Adrenal gland (tissue), 12 donors: ENCODE results near the gene OPRL1. TPM values are rescaled to one million over a fixed set of nuclear protein-coding genes. Genes with fewer than 3 reads are reported as not detected.

Experiments used
- DNase-seq, 7 donors: peaks; one replicate each; pipeline ENCODE4 v3.0.0-alpha.2; 2019 to 2020
- H3K27ac ChIP-seq, 5 donors: fragments of 200-600 bp; sonication (generic) in 4 of 5; 1 replicate in 3 of 5; 2 replicates in 2 of 5; pipeline versions ENCODE4 v1.5.1 to v1.8.0; 2016 to 2020; ENCODE audit warnings: mild to moderate bottlenecking in 1 of 5
- H3K27me3 ChIP-seq: fragments of 200-600 bp; 2 replicates; pipeline ENCODE4 v1.8.0; 2021
- H3K36me3 ChIP-seq, 2 donors: fragments of 200-600 bp; replicated peaks in 1 of 2; 1 replicate in 1 of 2; 2 replicates in 1 of 2; pipeline versions ENCODE4 v1.5.1 to v1.8.0; 2018 to 2022
- H3K4me1 ChIP-seq, 2 donors: fragments of 200-600 bp; replicated peaks in 1 of 2; 1 replicate in 1 of 2; 2 replicates in 1 of 2; pipeline versions ENCODE4 v1.5.1 to v1.8.0; 2018 to 2021
- H3K4me3 ChIP-seq, 4 donors: fragments of 200-600 bp; sonication (generic) in 3 of 4; one replicate each; pipeline ENCODE4 v1.5.1; 2016 to 2018
- H3K9me3 ChIP-seq, 3 donors: fragments of 200-600 bp; sonication (generic) in 1 of 3; replicated peaks in 1 of 3; 1 replicate in 2 of 3; 2 replicates in 1 of 3; pipeline versions ENCODE4 v1.5.1 to v1.8.0; 2016 to 2021
- CTCF ChIP-seq, 6 experiments: fragments of 450-650 bp in 4 of 6; fragments of 200-600 bp in 2 of 6; sonication (generic) in 1 of 6; IDR thresholded peaks; 1 replicate in 5 of 6; 2 replicates in 1 of 6; pipeline versions ENCODE4 v1.5.1 to v1.8.0; 2016 to 2021; ENCODE audit warnings: antibody characterized with exemption in 6 of 6, mild to moderate bottlenecking in 2 of 6, moderate library complexity in 1 of 6
- POLR2A ChIP-seq, 2 donors: fragments of 450-650 bp; IDR thresholded peaks; one replicate each; pipeline ENCODE4 v1.6.1; 2017; ENCODE audit warnings: antibody characterized with exemption in 2 of 2, mild to moderate bottlenecking in 2 of 2, moderate library complexity in 1 of 2
- WGBS, 4 donors: extraction: QIAGEN DNeasy Blood & Tissue Kit in 2 of 4; methylation state at CpG; one replicate each; pipeline versions ENCODE4 v1.1.5 to v1.1.7; 2013 to 2017; 5-methylcytosine and 5-hydroxymethylcytosine counted together
- intact Hi-C, 2 donors: fragments of 100-400 bp; cut with DNase I; formaldehyde crosslinking; loops; one replicate each; pipeline versions ENCODE4 v1.14.1 to v1.15.0; 2022 to 2023
- microRNA-seq, 3 donors: library from miRNA; unstranded; fragments of <30 nt; microRNA quantifications; one replicate each; pipeline ENCODE4, GENCODE V29; 2017 to 2020
- polyA plus RNA-seq, 3 donors: library from polyadenylated mRNA; stranded (reverse); fragments of 200-250 nt in 2 of 3; fragments of 350-450 nt in 1 of 3; fragmentation: Illumina TruSeq in 1 of 3; extraction: RNeasy Lipid Tissue Mini Kit (QIAGEN cat#74804) in 1 of 3; gene quantifications; one replicate each; pipeline ENCODE4 v1.2.3, GENCODE V29; 2013 to 2014
- small RNA-seq, 2 donors: library from RNA; depleted of rRNA; stranded (forward); fragments of <200 nt; gene quantifications; one replicate each; pipeline ENCODE3, GENCODE V24; 2016
- total RNA-seq, 9 donors: library from RNA; depleted of rRNA in 4 of 9; stranded (reverse); fragments of >200 nt in 4 of 9; fragments of 120-200 nt in 1 of 9; fragmentation: NEBNext Ultra II Directional in 1 of 9; extraction: Animal tissue kit (Norgen Biotek cat#: 25700) in 1 of 9; gene quantifications; one replicate each; pipeline versions ENCODE4 v1.1.0 to v1.2.4, GENCODE V29; 2013 to 2023
- donor health status: healthy with polysubstance abuse.
- donor health status: Bipolar disorder and iron deficiency.
- donor health status: DM: yes; HTN: yes; CAD: no.
- donor health status: DM: no; HTN: no; CAD: no.
- donor health status: DM: no; HTN: no; CAD: no.
- donor health status: DM: yes; HTN: yes; CAD: no.

OPRL1 gene
- total and polyA plus RNA-seq, 12 donors, result 0.24 to 5.7 (median 2.2) TPM

- WGBS, 4 donors, result 89 to 97% (median 89%) methylated on average over 6 to 7 of the region's 7 CpGs
- Histone ChIP-seq H3K36me3 (no peaks in the 10 kb centered on the region), H3K4me3 (no peak overlapping the region), H3K9me3 (no peaks in the 10 kb centered on the region), H3K27me3 (no peaks in the 10 kb centered on the region), H3K4me1 (no peaks in the 10 kb centered on the region), H3K27ac (no peak overlapping the region)
- intact Hi-C loops, result no loop called here
- DNase-seq, result no peak
- TF ChIP-seq POLR2A (IDR thresholded peaks at IDR 0.05) (no peak), CTCF (IDR thresholded peaks at IDR 0.05) (no peak)
Observed at GRCh38 chr20:64149141-64149540, 69.3 kb downstream of the OPRL1 start.

GRCh38 chr20:64149809-64150560, 70.1 kb downstream of the OPRL1 start:
- TF ChIP-seq CTCF (IDR thresholded peaks at IDR 0.05) (no peak), POLR2A (IDR thresholded peaks at IDR 0.05) (no peak)
- H3K9me3 ChIP-seq, result no peaks in the 10 kb centered on the region
- no peaks in the 10 kb centered on the region for H3K4me1 ChIP-seq
- H3K36me3 ChIP-seq, result no peaks in the 10 kb centered on the region
- DNase-seq, result no peak
- H3K27ac ChIP-seq, result no peak overlapping the region
- intact Hi-C loops, result no loop called here
- WGBS, 4 donors, result 88 to 94% (median 91%) methylated on average over 26 of the region's 26 CpGs
- no peaks in the 10 kb centered on the region for H3K27me3 ChIP-seq
- H3K4me3 ChIP-seq, result no peak overlapping the region

Small RNA genes within 50 kb of the gene (microRNA-seq; reads per million reads assigned to microRNA genes)
- 0 to 3.4 (median 2.0) reads per million in 3 donors for gene MIR6813

Small RNA genes within 50 kb of the gene (small RNA-seq; reads per million reads assigned to genes)
- gene AL355803.1 (0 reads per million in 2 donors), gene MIR6813 (0 reads per million in 2 donors)

Other genes with a start within 250 kb of the OPRL1 start
- gene ZBTB46, start 248.8 kb upstream of the OPRL1 start, total RNA-seq, result 10 to 100 TPM in 5 of 9 donors, 1 to 10 TPM in 4; 7.7 to 22.4 (median 13.7) TPM
- gene ZBTB46, start 248.8 kb upstream of the OPRL1 start, polyA plus RNA-seq, result 10 to 100 TPM in 1 of 3 donors, 1 to 10 TPM in 1, under 1 TPM in 1; 0.77 to 11.3 (median 5.4) TPM
- not detected for gene ABHD16B, start 218.6 kb upstream of the OPRL1 start, total RNA-seq
- 1 to 10 TPM in 1 of 3 donors, under 1 TPM in 1, not detected in 1; 0.54 to 1.2 TPM for gene ABHD16B, start 218.6 kb upstream of the OPRL1 start, polyA plus RNA-seq
- gene TPD52L2, start 214.8 kb upstream of the OPRL1 start, total RNA-seq, result 100 to 1,000 TPM in 6 of 9 donors, 10 to 100 TPM in 3; 81.9 to 125 (median 112) TPM
- gene TPD52L2, start 214.8 kb upstream of the OPRL1 start, polyA plus RNA-seq, result 100 to 1,000 TPM in 2 of 3 donors, 10 to 100 TPM in 1; 92.2 to 114 (median 110) TPM
- 10 to 100 TPM; 53.8 to 78.0 (median 64.7) TPM for gene DNAJC5, start 185.0 kb upstream of the OPRL1 start, total RNA-seq
- 10 to 100 TPM; 26.5 to 31.7 (median 29.7) TPM for gene DNAJC5, start 185.0 kb upstream of the OPRL1 start, polyA plus RNA-seq
- gene UCKL1, start 123.7 kb upstream of the OPRL1 start, total RNA-seq, result 10 to 100 TPM; 14.9 to 56.8 (median 37.7) TPM
- gene UCKL1, start 123.7 kb upstream of the OPRL1 start, polyA plus RNA-seq, result 100 to 1,000 TPM in 1 of 3 donors, 10 to 100 TPM in 2; 12.1 to 101 (median 91.3) TPM
- 10 to 100 TPM in 7 of 9 donors, 1 to 10 TPM in 2; 8.5 to 24.7 (median 14.0) TPM for gene ZNF512B, start 110.2 kb upstream of the OPRL1 start, total RNA-seq
- gene ZNF512B, start 110.2 kb upstream of the OPRL1 start, polyA plus RNA-seq, result 10 to 100 TPM in 2 of 3 donors, 1 to 10 TPM in 1; 3.5 to 39.4 (median 12.1) TPM
- 1 to 10 TPM; 1.1 to 8.8 (median 4.5) TPM for gene SAMD10, start 100.4 kb upstream of the OPRL1 start, total RNA-seq
- 1 to 10 TPM; 1.7 to 8.4 (median 4.4) TPM for gene SAMD10, start 100.4 kb upstream of the OPRL1 start, polyA plus RNA-seq
- 10 to 100 TPM; 49.4 to 73.9 (median 57.6) TPM for gene PRPF6, start 99.0 kb upstream of the OPRL1 start, total RNA-seq
- 10 to 100 TPM; 48.3 to 49.8 (median 49.1) TPM for gene PRPF6, start 99.0 kb upstream of the OPRL1 start, polyA plus RNA-seq
- gene C20orf204, start 43.9 kb upstream of the OPRL1 start, total RNA-seq, result 1 to 10 TPM in 2 of 9 donors, under 1 TPM in 7; 0.13 to 1.9 (median 0.42) TPM
- 1 to 10 TPM in 2 of 3 donors, under 1 TPM in 1; 0.05 to 4.8 (median 1.6) TPM for gene C20orf204, start 43.9 kb upstream of the OPRL1 start, polyA plus RNA-seq
- gene SOX18, start 30.4 kb upstream of the OPRL1 start, total RNA-seq, result 10 to 100 TPM in 5 of 9 donors, 1 to 10 TPM in 3, under 1 TPM in 1; 0.89 to 45.2 (median 30.4) TPM
- 10 to 100 TPM in 2 of 3 donors, under 1 TPM in 1; 0.59 to 51.0 (median 16.2) TPM for gene SOX18, start 30.4 kb upstream of the OPRL1 start, polyA plus RNA-seq
- gene TCEA2, start 16.9 kb upstream of the OPRL1 start, total RNA-seq, result 10 to 100 TPM; 12.6 to 78.6 (median 51.2) TPM
- 100 to 1,000 TPM in 2 of 3 donors, 10 to 100 TPM in 1; 19.6 to 184 (median 132) TPM for gene TCEA2, start 16.9 kb upstream of the OPRL1 start, polyA plus RNA-seq
- 10 to 100 TPM in 8 of 9 donors, 1 to 10 TPM in 1; 5.7 to 42.0 (median 16.0) TPM for gene RGS19, start 564 bp upstream of the OPRL1 start, total RNA-seq
- gene RGS19, start 564 bp upstream of the OPRL1 start, polyA plus RNA-seq, result 10 to 100 TPM in 2 of 3 donors, 1 to 10 TPM in 1; 3.0 to 13.5 (median 12.4) TPM
- gene LKAAEAR1, start 4.3 kb downstream of the OPRL1 start, total RNA-seq, result under 1 TPM in 1 of 9 donors, not detected in 8; 0.28 TPM
- gene LKAAEAR1, start 4.3 kb downstream of the OPRL1 start, polyA plus RNA-seq, result 1 to 10 TPM in 2 of 3 donors, not detected in 1; 1.1 to 1.2 TPM
- under 1 TPM in 2 of 9 donors, not detected in 7; 0.34 to 0.42 TPM for gene NPBWR2, start 27.5 kb downstream of the OPRL1 start, total RNA-seq
- under 1 TPM in 2 of 3 donors, not detected in 1; 0.18 to 0.32 TPM for gene NPBWR2, start 27.5 kb downstream of the OPRL1 start, polyA plus RNA-seq
- 1 to 10 TPM in 8 of 9 donors, under 1 TPM in 1; 0.61 to 6.7 (median 2.1) TPM for gene MYT1, start 84.4 kb downstream of the OPRL1 start, total RNA-seq
- 1 to 10 TPM; 2.4 to 8.5 (median 5.1) TPM for gene MYT1, start 84.4 kb downstream of the OPRL1 start, polyA plus RNA-seq
- gene PCMTD2, start 175.7 kb downstream of the OPRL1 start, total RNA-seq, result 100 to 1,000 TPM in 3 of 9 donors, 10 to 100 TPM in 6; 47.9 to 120 (median 68.8) TPM
- gene PCMTD2, start 175.7 kb downstream of the OPRL1 start, polyA plus RNA-seq, result 10 to 100 TPM; 32.0 to 49.3 (median 39.1) TPM